IMR-90 (cell line): Measurements from ENCODE around the gene BLMH. TPM values are rescaled to one million over a fixed set of nuclear protein-coding genes. Genes with fewer than 3 reads are reported as not detected.

Experiments used
- ATAC-seq: fragments of 200-7000 bp; cut with Tn5 transposase; 2 replicates; pipeline ENCODE4 v1.9.1; 2020; ENCODE audit warnings: low read depth, mild to moderate bottlenecking, moderate library complexity
- BruUV-seq: library from RNA; stranded (reverse); fragments of 400-500 nt; replicated peaks from 2 replicates; lab custom pipeline; 2021; lab: Mats Ljungman, UMichigan
- CTCF ChIA-PET: fragments of 300-600 bp; formaldehyde crosslinking; extraction: SDS; loops from one replicate; lab custom pipeline; 2021; ENCODE audit warnings: antibody characterized with exemption; lab: Yijun Ruan, JAX
- POLR2A ChIA-PET: fragments of 300-600 bp; sonication (Branson Sonifier 250); formaldehyde crosslinking; loops from one replicate; lab custom pipeline; 2022; ENCODE audit warnings: antibody characterized with exemption; ENCODE audit not compliant: unreplicated experiment; lab: Charles Lee
- DNase-seq: peaks from one replicate; pipeline ENCODE4 v3.0.0; 2013
- H2AFZ ChIP-seq: replicated peaks from 2 replicates; pipeline ENCODE3; 2013; ENCODE audit warnings: low read length, mild to moderate bottlenecking; ENCODE audit not compliant: poor library complexity
- H2AK5ac ChIP-seq: 2 replicates; pipeline ENCODE4 v1.6.1; 2013; ENCODE audit warnings: low read depth, low read length, inconsistent platforms
- H2AK9ac ChIP-seq: replicated peaks from 2 replicates; pipeline ENCODE3; 2013; ENCODE audit warnings: mild to moderate bottlenecking, low read depth, low read length, moderate library complexity; ENCODE audit not compliant: poor library complexity
- H2BK120ac ChIP-seq: 2 replicates; pipeline ENCODE4 v1.6.1; 2013; ENCODE audit warnings: low read depth, low read length, inconsistent platforms
- H2BK15ac ChIP-seq: 3 replicates; pipeline ENCODE4 v1.6.1; 2013; ENCODE audit warnings: low read depth, low read length, inconsistent platforms
- H2BK20ac ChIP-seq: 2 replicates; pipeline ENCODE4 v1.6.1; 2013; ENCODE audit warnings: low read depth, mild to moderate bottlenecking, inconsistent platforms, low read length, moderate library complexity
- H2BK5ac ChIP-seq: 2 replicates; pipeline ENCODE4 v1.6.1; 2013; ENCODE audit warnings: mild to moderate bottlenecking, low read depth, low read length, inconsistent platforms; ENCODE audit not compliant: poor library complexity, severe bottlenecking
- H3K14ac ChIP-seq: replicated peaks from 2 replicates; pipeline ENCODE4 v1.6.1; 2013; ENCODE audit warnings: low read depth, low read length, inconsistent platforms
- H3K18ac ChIP-seq: 2 replicates; pipeline ENCODE4 v1.6.1; 2013; ENCODE audit warnings: low read depth, low read length, control low read depth
- H3K23ac ChIP-seq: 2 replicates; pipeline ENCODE4 v1.6.1; 2013; ENCODE audit warnings: low read depth, low read length, inconsistent platforms
- H3K27ac ChIP-seq: 2 replicates; pipeline ENCODE4 v1.5.1; 2013; ENCODE audit warnings: mild to moderate bottlenecking, control low read depth, low read length; ENCODE audit not compliant: insufficient read depth
- H3K27me3 ChIP-seq: 2 replicates; pipeline ENCODE4 v1.6.1; 2013; ENCODE audit warnings: low read length; ENCODE audit not compliant: control insufficient read depth, insufficient read depth
- H3K36me3 ChIP-seq: 2 replicates; pipeline ENCODE4 v1.6.1; 2013; ENCODE audit warnings: low read length, mixed read lengths; ENCODE audit not compliant: control insufficient read depth, insufficient read depth
- H3K4ac ChIP-seq: 2 replicates; pipeline ENCODE4 v1.6.1; 2013; ENCODE audit warnings: low read depth, low read length, inconsistent platforms
- H3K4me1 ChIP-seq: 2 replicates; pipeline ENCODE4 v1.6.1; 2013; ENCODE audit warnings: low read length, mixed read lengths; ENCODE audit not compliant: control insufficient read depth, insufficient read depth
- H3K4me2 ChIP-seq: 2 replicates; pipeline ENCODE4 v1.6.1; 2013; ENCODE audit warnings: low read depth, mild to moderate bottlenecking, control low read depth, low read length, moderate library complexity
- H3K4me3 ChIP-seq: 2 replicates; pipeline ENCODE4 v1.5.1; 2013; ENCODE audit warnings: low read depth, mild to moderate bottlenecking, control low read depth, low read length, moderate library complexity; ENCODE audit not compliant: insufficient read depth
- H3K56ac ChIP-seq: 2 replicates; pipeline ENCODE4 v1.6.1; 2013; ENCODE audit warnings: low read length, inconsistent platforms; ENCODE audit not compliant: insufficient read depth; ENCODE audit errors: extremely low read depth
- H3K79me1 ChIP-seq, 2 experiments: 2 replicates each; pipeline ENCODE4 v1.6.1; 2013; ENCODE audit warnings: low read length in 2 of 2, inconsistent platforms in 1 of 2, low read depth in 1 of 2
- H3K9ac ChIP-seq: 2 replicates; pipeline ENCODE4 v1.6.1; 2013; ENCODE audit warnings: low read depth, low read length, control low read depth
- H3K9me1 ChIP-seq: 2 replicates; pipeline ENCODE4 v1.6.1; 2013; ENCODE audit warnings: low read length, inconsistent platforms; ENCODE audit not compliant: insufficient read depth
- H3K9me3 ChIP-seq: 2 replicates; pipeline ENCODE4 v1.6.1; 2013; ENCODE audit warnings: low read length; ENCODE audit not compliant: control insufficient read depth, insufficient read depth
- H4K20me1 ChIP-seq: 2 replicates; pipeline ENCODE4 v1.6.1; 2013; ENCODE audit warnings: low read length, inconsistent platforms; ENCODE audit not compliant: insufficient read depth
- H4K5ac ChIP-seq: 2 replicates; pipeline ENCODE4 v1.6.1; 2013; ENCODE audit warnings: mild to moderate bottlenecking, low read depth, low read length, control low read depth
- H4K8ac ChIP-seq, 2 experiments: 2 replicates each; pipeline ENCODE4 v1.6.1; 2013; ENCODE audit warnings: low read depth in 2 of 2, low read length in 2 of 2, control low read depth in 1 of 2, inconsistent platforms in 1 of 2
- H4K91ac ChIP-seq: 2 replicates; pipeline ENCODE4 v1.6.1; 2013; ENCODE audit warnings: low read depth, low read length, inconsistent platforms; ENCODE audit not compliant: insufficient read depth
- BHLHE40 ChIP-seq: fragments of 150-350 bp; IDR thresholded peaks from 2 replicates; pipeline ENCODE4 v1.6.1; 2016; ENCODE audit warnings: mild to moderate bottlenecking, low read depth, low read length
- CEBPB ChIP-seq: IDR thresholded peaks from 2 replicates; pipeline ENCODE4 v1.6.1; 2012; ENCODE audit warnings: low read depth, low read length, improper control_type of control experiment
- CHD1 ChIP-seq: IDR thresholded peaks from 2 replicates; pipeline ENCODE4 v1.6.1; 2012; ENCODE audit warnings: low read depth, low read length, improper control_type of control experiment
- FOS ChIP-seq: fragments of 150-350 bp; IDR thresholded peaks from 2 replicates; pipeline ENCODE4 v1.6.1; 2016; ENCODE audit warnings: low read depth, low read length
- MAFK ChIP-seq: IDR thresholded peaks from 2 replicates; pipeline ENCODE4 v1.6.1; 2012; ENCODE audit warnings: low read depth, low read length, improper control_type of control experiment
- MAZ ChIP-seq: IDR thresholded peaks from 2 replicates; pipeline ENCODE4 v1.6.1; 2012; ENCODE audit warnings: low read depth, mild to moderate bottlenecking, low read length, improper control_type of control experiment, moderate library complexity, borderline replicate concordance
- MXI1 ChIP-seq: IDR thresholded peaks from 2 replicates; pipeline ENCODE4 v1.6.1; 2012; ENCODE audit warnings: low read depth, mild to moderate bottlenecking, low read length, moderate library complexity, borderline replicate concordance
- NFE2L2 ChIP-seq: fragments of 150-350 bp; IDR thresholded peaks from 2 replicates; pipeline ENCODE4 v1.6.1; 2016; ENCODE audit warnings: low read depth, mild to moderate bottlenecking, low read length
- POLR2A ChIP-seq: IDR thresholded peaks from 2 replicates; pipeline ENCODE4 v1.6.1; 2012; ENCODE audit warnings: mild to moderate bottlenecking, low read depth, low read length
- RAD21 ChIP-seq: IDR thresholded peaks from 2 replicates; pipeline ENCODE4 v1.6.1; 2012; ENCODE audit warnings: low read length, improper control_type of control experiment
- RCOR1 ChIP-seq: IDR thresholded peaks from 2 replicates; pipeline ENCODE4 v1.6.1; 2012; ENCODE audit warnings: mild to moderate bottlenecking, low read length, improper control_type of control experiment; ENCODE audit not compliant: insufficient replicate concordance
- RFX5 ChIP-seq: IDR thresholded peaks from 2 replicates; pipeline ENCODE4 v1.8.0; 2012; ENCODE audit warnings: low read depth, mild to moderate bottlenecking, low read length, moderate library complexity
- SMC3 ChIP-seq: fragments of 150-350 bp; IDR thresholded peaks from 2 replicates; pipeline ENCODE4 v1.6.1; 2016; ENCODE audit warnings: low read depth, mild to moderate bottlenecking, antibody characterized with exemption, low read length, moderate library complexity
- WGBS, 2 experiments: methylation state at CpG; one replicate each; pipeline versions ENCODE4 v1.1.5 to v1.1.7; 2013; ENCODE audit warnings: missing lambda C conversion rate in 2 of 2; ENCODE audit not compliant: insufficient read length in 1 of 2; ENCODE audit errors: extremely low coverage in 2 of 2; 5-methylcytosine and 5-hydroxymethylcytosine counted together
- dilution Hi-C: fragments of 300-500 bp; cut with HindIII; formaldehyde crosslinking; loops from one replicate; pipeline ENCODE4 v1.14.3; 2018; ENCODE audit warnings: low sequenced_read_pairs; ENCODE audit not compliant: unreplicated experiment
- in situ Hi-C: fragments of 300-500 bp; cut with MboI; formaldehyde crosslinking; loops from 3 replicates; pipeline ENCODE4 v1.14.3; 2019; ENCODE audit warnings: low sequenced_read_pairs, inconsistent platforms, mixed read lengths
- intact Hi-C: fragments of 100-400 bp; cut with micrococcal nuclease; formaldehyde crosslinking; loops from 2 replicates; pipeline ENCODE4 v1.10.0; 2022
- polyA plus RNA-seq, 3 experiments: library from polyadenylated mRNA; depleted of rRNA; stranded (reverse); fragments of >200 nt; gene quantifications; 2 replicates each; pipeline ENCODE4 v1.2.3, GENCODE V29; 2012; ENCODE audit warnings: low replicate concordance in 1 of 3
- total RNA-seq: library from RNA; depleted of rRNA; stranded (reverse); fragments of >200 nt; gene quantifications from 2 replicates; pipeline ENCODE4 v1.2.3, GENCODE V29; 2012
- TF ChIP-seq, protein P1 (sequence below): fragments of 150-350 bp; IDR thresholded peaks from 2 replicates; pipeline ENCODE4 v1.6.1; 2017; ENCODE audit warnings: mild to moderate bottlenecking, antibody characterized with exemption, low read length, low read depth
- TF ChIP-seq, protein P2 (sequence below): fragments of 150-350 bp; IDR thresholded peaks from 2 replicates; pipeline ENCODE4 v1.6.1; 2016; ENCODE audit warnings: low read depth, mild to moderate bottlenecking, low read length, moderate library complexity, borderline replicate concordance
- TF ChIP-seq, protein P3 (sequence below): conservative IDR thresholded peaks from 2 replicates; pipeline ENCODE4 v1.5.1; 2012; ENCODE audit warnings: mild to moderate bottlenecking, low read depth, low read length, improper control_type of control experiment

BLMH gene
- total and polyA plus RNA-seq, 2 of the 4 experiments (the other 2 are of a cell fraction) = 17.3 to 20.8 TPM

DNA sequence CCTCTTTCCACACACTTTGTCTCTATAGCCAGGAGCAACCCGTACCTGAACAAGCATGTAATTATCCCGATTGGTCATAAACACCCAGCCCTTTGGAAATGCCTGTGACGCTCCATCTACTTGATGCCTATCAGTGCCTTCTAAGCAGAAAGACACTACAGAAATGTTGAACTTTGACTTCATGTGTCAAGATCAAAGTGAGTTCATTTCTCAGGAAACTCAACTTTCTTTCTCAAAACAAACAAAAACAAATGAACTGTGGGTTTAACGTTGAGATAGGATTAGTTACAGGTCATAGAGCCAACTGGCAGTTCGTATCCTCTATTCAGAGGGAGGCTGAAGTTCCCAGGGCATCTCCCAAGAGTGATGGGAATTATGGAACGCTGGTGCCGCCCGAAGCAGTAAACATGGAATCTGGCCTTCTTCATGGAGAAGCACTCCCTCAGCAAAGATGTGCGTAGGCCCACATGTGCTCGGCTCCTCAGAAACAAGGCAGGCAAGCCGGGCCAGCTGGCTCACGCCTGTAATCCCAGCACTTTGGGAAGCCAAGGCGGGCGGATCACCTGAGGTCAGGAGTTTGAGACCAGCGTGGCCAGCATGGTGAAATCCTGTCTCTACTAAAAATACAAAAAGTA, 65.7 kb downstream of the BLMH start:
- no peaks in the 10 kb centered on the region for H3K9me3 ChIP-seq
- no peak overlapping the region for H3K27ac ChIP-seq
- WGBS, 2 experiments = 63% methylated on average over 4 of the region's 15 CpGs; no CpG with 5 or more reads in 1 of the 2 experiments
- H3K4ac ChIP-seq = no peak overlapping the region
- intact Hi-C loops = no loop called here
- H3K56ac ChIP-seq = no peak overlapping the region
- TF ChIP-seq SMC3 = no peak
- no peak for TF ChIP-seq BHLHE40
- TF ChIP-seq RCOR1 = no peak
- no peak for TF ChIP-seq MAFK
- TF ChIP-seq NFE2L2 = no peak
- no peak for TF ChIP-seq RFX5
- TF ChIP-seq CHD1 = no peak
- TF ChIP-seq POLR2A = no peak
- no peak for TF ChIP-seq MXI1
- no peak for TF ChIP-seq FOS
- TF ChIP-seq RAD21 = no peak
- TF ChIP-seq, protein P1, sequence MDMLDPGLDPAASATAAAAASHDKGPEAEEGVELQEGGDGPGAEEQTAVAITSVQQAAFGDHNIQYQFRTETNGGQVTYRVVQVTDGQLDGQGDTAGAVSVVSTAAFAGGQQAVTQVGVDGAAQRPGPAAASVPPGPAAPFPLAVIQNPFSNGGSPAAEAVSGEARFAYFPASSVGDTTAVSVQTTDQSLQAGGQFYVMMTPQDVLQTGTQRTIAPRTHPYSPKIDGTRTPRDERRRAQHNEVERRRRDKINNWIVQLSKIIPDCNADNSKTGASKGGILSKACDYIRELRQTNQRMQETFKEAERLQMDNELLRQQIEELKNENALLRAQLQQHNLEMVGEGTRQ = no peak
- TF ChIP-seq, protein P2, sequence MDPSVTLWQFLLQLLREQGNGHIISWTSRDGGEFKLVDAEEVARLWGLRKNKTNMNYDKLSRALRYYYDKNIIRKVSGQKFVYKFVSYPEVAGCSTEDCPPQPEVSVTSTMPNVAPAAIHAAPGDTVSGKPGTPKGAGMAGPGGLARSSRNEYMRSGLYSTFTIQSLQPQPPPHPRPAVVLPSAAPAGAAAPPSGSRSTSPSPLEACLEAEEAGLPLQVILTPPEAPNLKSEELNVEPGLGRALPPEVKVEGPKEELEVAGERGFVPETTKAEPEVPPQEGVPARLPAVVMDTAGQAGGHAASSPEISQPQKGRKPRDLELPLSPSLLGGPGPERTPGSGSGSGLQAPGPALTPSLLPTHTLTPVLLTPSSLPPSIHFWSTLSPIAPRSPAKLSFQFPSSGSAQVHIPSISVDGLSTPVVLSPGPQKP = no peak
- no peak for TF ChIP-seq CEBPB
- no peak for TF ChIP-seq MAZ
- TF ChIP-seq, protein P3, sequence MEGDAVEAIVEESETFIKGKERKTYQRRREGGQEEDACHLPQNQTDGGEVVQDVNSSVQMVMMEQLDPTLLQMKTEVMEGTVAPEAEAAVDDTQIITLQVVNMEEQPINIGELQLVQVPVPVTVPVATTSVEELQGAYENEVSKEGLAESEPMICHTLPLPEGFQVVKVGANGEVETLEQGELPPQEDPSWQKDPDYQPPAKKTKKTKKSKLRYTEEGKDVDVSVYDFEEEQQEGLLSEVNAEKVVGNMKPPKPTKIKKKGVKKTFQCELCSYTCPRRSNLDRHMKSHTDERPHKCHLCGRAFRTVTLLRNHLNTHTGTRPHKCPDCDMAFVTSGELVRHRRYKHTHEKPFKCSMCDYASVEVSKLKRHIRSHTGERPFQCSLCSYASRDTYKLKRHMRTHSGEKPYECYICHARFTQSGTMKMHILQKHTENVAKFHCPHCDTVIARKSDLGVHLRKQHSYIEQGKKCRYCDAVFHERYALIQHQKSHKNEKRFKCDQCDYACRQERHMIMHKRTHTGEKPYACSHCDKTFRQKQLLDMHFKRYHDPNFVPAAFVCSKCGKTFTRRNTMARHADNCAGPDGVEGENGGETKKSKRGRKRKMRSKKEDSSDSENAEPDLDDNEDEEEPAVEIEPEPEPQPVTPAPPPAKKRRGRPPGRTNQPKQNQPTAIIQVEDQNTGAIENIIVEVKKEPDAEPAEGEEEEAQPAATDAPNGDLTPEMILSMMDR = no peak
- H3K18ac ChIP-seq = no peak overlapping the region
- no peak overlapping the region for H3K4me3 ChIP-seq
- no peak overlapping the region for H2BK20ac ChIP-seq
- no peak overlapping the region for H2BK120ac ChIP-seq
- H3K23ac ChIP-seq = no peak overlapping the region
- H2BK15ac ChIP-seq = no peak overlapping the region
- no peak overlapping the region for H2AK9ac ChIP-seq
- H2AK5ac ChIP-seq = no peak overlapping the region
- H3K9ac ChIP-seq = no peak overlapping the region
- 0 out of 2 replicates have a peak, but pooled peaks cover 3% of the 10 kb centered on the region for H3K9me1 ChIP-seq
- H3K79me1 ChIP-seq = no peaks in the 10 kb centered on the region
- dilution Hi-C loops = no loop called here
- H4K91ac ChIP-seq = no peak overlapping the region
- BruUV-seq = no TSS peak
- POLR2A ChIA-PET = no interaction called here
- no peak overlapping the region for H4K8ac ChIP-seq
- no peaks in the 10 kb centered on the region for H4K20me1 ChIP-seq
- in situ Hi-C loops = no loop called here
- H3K4me2 ChIP-seq = no peak overlapping the region
- H4K5ac ChIP-seq = no peak overlapping the region
- H3K36me3 ChIP-seq = no peaks in the 10 kb centered on the region
- H2AFZ ChIP-seq = no peak overlapping the region
- H3K14ac ChIP-seq = no peak overlapping the region
- peaks cover 49% of the 10 kb centered on the region for H3K27me3 ChIP-seq
- CTCF ChIA-PET = no interaction called here
- DNase-seq (no peak), ATAC-seq (no peak)
- H3K4me1 ChIP-seq = no peaks in the 10 kb centered on the region; the same call in 1 of the 2 replicates
- H2BK5ac ChIP-seq = no peak overlapping the region
